Stomach (tissue), 4 donors: ENCODE measurements around the gene DENND4C.

ENCODE experiments used
- CTCF ChIP-seq, 7 experiments: fragments of 450-650 bp in 4 of 7; fragments of 200-600 bp in 3 of 7; sonication (generic) in 3 of 7; IDR thresholded peaks; one replicate each; pipeline ENCODE4 v1.5.1; 2016 to 2019; ENCODE audit warnings: antibody characterized with exemption in 7 of 7, control low read depth in 2 of 7, mild to moderate bottlenecking in 1 of 7
- EP300 ChIP-seq: sonication (generic); formaldehyde crosslinking; IDR thresholded peaks from one replicate; pipeline ENCODE4 v1.6.1; 2017; ENCODE audit warnings: antibody characterized with exemption
- POLR2A ChIP-seq, 4 donors: fragments of 450-650 bp; IDR thresholded peaks; one replicate each; pipeline ENCODE4 v1.6.1; 2016; ENCODE audit warnings: antibody characterized with exemption in 4 of 4, control low read depth in 2 of 4, mild to moderate bottlenecking in 1 of 4, moderate library complexity in 1 of 4
- POLR2AphosphoS5 ChIP-seq, 3 donors: sonication (generic); formaldehyde crosslinking; IDR thresholded peaks; one replicate each; pipeline ENCODE4 v1.6.1; 2016; ENCODE audit warnings: antibody characterized with exemption in 3 of 3

DNA sequence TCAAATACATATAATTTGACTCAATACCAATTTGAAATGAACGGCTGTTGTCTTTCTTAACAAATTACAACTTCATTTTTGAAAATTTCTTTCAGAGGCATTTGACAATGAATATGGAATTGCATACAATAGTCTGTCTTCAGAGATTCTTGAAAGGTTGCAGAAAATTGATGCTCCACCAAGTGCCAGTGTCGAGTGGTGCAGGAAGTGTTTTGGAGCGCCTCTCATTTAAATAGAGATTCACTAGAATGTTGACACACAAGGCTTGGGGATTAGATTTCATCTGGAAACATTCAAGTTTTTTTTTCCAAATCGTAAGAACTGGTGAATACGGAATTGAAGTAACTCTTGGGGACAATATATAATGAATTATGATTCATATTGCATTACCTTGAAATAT lies 141.4 kb downstream of the DENND4C start:
- TF ChIP-seq POLR2AphosphoS5 (IDR thresholded peaks at IDR 0.05) = no peak
- TF ChIP-seq CTCF (IDR thresholded peaks at IDR 0.05) = no peak
- TF ChIP-seq POLR2A (IDR thresholded peaks at IDR 0.05) = no peak
- TF ChIP-seq EP300 = no peak
